GM04504 (cell line): Measurements from ENCODE around the gene WSCD1.

ENCODE experiments used
- DNase-seq: peaks from one replicate; pipeline ENCODE4 v3.0.0-alpha.2; 2012; ENCODE audit warnings: low read depth

The WSCD1 gene

DNA sequence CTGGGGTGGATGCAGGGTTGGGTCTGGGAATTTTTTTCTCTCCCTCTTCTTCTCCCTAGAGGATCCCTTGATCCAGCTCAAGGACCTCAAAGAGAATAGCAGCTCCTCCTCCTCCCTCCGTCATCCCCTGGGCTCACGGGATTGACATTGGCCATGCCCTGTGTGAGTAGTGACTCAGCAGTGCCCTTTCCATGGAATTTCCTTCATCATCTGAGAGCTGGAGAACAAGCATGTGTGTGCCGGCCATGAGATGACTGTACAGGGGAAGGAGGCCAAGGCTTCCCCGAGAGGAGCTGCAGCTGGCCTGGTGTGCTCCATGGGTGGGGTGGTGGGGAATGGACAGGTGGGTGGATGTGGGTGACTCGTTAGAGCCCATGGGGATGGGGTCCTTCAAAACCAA lies 8.9 kb upstream of the WSCD1 start:
- DNase-seq, result no peak

DNA sequence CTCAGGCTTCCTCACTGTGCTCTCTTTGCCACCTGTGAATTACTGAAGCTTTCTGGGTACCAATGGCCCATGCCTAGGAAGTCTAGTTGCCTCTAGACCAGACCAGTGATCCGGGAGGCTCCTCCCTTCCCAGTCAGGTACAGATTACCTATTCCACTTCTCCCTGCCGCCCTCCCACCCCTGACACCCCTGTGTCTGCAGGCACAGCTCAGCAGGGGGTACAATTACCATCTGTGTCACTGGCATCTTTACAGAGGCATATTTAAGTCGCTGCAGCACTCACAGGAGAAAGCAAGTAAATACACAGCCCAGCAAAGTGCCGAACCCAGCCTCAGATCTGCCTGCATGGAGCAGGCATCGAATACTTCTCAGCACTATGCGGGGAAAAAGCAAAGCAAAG lies 5.3 kb upstream of the WSCD1 start:
- DNase-seq, result no peak

DNA sequence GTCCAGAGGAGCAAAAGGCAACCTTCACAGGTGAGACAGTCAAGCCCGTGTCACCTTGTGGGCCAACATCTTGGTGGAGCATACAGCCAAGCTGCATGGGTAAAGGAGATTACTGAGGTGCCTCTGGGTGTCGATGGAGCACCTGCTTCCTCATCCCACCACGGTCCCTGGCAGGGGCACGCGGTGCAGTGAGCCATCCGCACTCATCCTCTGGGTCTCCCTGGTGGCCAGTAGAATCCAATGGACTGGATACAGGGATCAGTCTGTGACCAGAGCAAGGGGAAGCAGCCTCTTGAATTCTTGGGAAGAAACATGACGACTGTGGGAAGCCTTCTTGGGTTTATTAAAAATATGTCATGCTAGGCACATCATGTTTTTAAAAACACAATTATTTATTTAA lies 4.8 kb upstream of the WSCD1 start:
- DNase-seq, result no peak

DNA sequence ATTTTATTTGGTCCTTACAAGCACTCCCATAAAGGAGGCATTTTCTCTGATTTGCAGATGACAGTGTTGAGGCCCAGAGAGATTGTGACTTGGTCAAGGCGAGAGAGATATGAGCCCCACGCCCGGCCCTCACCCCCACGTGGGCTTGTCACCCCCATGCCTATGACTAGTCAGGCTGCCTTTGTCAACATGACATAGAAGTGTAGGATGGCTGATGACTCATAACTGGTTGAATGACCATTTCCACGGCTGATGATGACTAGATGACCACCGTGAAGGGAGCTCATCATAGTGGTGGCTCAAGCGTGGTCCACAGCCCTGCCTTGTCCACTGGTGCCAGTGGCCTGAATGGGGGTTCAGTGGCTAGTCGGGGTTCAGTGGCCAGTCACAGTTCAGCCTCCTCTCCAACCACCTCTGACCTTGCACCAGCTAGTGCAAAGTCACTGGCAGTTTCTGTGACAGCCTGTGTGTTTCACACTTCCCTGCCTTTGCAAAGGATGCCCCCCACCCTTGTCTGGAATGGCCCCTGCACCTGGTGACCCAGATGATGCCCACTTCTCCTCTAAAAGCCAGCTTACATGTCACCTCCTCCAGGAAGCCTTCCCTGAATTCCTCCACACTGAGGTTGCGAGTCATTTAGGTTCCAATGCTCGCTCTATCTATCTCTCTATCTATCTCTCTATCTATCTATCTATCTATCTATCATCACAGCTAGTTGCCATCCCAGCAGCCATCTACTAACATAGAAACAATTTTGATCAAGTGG lies 3.8 kb upstream of the WSCD1 start:
- no peak for DNase-seq

DNA sequence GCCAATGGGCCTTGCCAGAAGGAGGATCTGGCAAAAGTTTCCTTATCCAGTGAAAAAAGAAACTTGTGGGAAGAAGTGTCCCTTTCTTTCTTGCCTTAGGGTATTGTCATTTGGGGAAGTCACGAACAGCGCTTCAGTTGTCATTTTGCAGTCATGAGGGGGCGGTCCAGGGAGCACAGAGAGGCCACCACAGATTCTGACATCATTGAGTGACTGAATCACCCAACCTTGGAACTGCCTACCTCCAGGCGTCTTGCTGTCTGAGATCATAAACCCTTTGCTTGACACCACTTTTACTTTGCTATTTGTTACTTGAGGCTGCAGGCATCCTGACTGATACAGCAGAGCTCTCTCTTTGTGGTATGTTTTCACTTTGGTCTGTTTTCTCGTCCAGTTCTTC lies 3.1 kb upstream of the WSCD1 start:
- no peak for DNase-seq

DNA sequence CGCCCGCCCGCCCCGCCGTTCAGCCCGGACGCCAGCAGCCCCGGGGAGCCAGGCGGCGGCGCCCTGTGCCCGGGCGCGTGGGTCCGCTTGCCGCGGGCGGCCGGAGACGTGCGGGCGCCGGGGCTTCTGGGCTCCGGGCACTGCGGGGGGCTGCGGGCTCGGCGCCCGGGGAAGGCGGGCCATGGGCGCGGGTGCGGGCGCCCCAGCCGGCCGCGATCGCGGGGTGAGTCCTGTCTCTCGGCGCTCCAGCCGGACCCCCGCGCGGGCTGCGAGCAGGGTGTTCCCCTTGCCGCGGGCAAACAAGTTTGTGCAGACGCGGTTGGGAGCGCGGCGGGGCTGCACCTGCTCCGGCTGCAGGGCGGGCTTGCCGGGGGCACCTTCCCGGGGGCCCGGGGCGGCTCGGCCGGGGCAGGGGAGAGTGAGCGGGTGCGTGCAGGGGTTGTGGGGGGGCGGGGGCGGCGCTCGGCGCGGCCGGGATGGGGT lies 292 bp downstream of the WSCD1 start:
- no peak for DNase-seq

DNA sequence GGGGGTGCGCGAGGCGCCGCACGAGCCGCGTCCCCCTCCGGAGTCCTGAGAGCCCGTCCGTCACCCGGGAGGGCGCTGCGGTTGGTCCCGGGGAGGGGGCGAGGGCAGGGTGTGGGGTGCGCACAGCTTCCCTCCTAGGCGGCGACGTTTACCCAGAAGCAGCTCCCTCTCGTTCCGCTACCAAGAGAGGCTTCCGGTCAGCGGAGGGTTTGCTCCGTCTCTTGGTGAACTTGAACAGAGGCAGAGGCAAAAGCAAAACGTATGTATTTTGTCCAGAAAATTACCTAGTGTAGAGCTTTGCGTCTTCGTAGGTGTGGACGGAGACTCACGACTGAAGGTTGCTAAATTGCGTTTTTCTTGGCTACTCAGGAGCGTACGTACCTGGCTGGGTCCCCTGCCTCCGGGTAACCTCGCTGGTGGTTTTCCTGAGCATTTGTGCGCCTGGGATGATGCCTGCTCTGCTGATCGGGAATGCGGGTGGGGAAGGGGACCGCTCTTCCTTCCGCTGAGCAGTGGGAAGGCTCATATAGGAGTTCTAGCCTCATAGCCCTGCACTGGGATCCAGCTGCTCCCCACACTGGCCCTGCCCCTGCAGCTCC lies 833 bp downstream of the WSCD1 start:
- DNase-seq, result no peak

DNA sequence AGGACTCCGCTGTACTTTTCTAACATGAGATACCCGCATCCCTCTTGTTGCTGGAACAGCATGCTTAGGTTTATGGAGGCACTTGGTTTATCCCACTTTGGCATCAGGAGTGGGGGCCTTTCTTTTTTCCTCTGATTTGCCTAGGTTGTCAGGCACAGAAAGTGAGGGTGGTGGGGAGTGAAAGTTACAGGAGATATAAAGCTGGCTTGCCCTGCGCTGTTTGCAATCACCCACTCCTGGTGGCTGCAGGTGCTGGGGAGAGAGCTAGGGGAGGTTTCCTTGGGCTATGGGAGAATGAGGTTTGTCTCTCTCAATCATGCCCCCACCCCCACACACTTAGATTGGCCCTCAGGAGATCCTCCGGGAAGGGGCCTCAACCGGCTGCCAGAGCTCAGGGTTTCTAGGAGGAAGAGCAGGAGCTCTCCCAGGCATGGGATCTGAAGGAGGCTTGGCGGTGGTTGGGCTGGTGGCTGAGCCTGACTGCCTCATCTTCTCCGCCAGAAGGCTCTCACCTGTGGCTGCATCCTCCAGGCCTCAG lies 1.4 kb downstream of the WSCD1 start:
- no peak for DNase-seq

DNA sequence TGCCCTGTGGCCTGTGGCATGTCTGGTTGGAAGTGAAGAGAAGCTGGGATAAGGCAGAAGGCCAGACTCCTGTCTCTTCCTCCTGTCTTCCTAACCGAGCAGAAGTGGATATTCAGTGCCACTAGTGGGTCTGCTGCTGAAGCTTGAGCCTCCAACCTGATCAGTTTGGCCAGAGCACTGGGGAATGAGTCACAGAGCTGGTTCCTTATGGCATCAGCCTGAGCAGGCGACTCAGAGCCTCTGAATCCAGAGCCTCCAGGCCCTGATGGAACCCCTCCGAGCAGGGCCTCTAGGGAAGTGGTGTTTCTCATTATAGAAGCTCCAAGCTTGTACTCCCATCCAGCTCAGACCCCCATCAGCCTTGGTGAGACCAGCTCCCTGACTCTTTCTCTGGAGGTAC lies 2.0 kb downstream of the WSCD1 start:
- DNase-seq, result no peak

DNA sequence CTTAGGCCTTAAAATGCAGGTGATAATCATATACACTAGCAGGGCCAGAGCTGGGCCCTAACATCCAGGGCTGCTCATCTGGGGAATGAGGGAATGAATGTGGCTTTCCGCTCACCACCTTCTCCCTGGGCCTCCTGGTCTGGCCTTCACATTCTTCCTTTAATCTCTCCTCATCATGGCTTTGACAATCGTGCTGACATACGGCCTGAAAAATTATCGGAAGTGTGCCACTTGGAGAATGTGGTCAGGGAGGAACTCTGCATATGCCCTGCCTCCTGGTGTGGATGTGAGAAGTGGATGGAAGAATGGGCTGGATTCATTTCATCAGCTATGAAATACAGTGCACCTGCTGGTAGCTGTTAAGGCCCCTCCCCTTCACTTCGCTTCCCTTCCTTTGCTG lies 2.4 kb downstream of the WSCD1 start:
- no peak for DNase-seq

DNA sequence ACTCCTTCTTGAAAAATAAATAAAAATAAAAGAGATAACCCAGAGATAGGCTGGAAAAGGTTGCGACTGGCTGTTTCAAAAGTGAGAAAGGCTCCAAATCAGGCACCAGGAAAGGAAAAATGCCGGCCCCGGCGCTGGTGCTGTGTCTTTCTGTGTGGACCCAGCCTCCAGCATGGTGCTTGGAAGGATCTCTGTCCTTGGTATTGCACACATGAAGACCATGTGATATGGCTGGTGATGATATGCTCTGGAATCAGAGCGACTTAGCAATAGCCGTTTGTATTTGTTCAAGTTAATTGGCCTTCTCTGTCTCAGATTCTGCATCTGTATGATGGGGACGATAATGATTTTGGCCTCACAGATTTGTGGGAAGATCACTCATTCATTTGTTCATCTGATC lies 3.4 kb downstream of the WSCD1 start:
- DNase-seq, result no peak

DNA sequence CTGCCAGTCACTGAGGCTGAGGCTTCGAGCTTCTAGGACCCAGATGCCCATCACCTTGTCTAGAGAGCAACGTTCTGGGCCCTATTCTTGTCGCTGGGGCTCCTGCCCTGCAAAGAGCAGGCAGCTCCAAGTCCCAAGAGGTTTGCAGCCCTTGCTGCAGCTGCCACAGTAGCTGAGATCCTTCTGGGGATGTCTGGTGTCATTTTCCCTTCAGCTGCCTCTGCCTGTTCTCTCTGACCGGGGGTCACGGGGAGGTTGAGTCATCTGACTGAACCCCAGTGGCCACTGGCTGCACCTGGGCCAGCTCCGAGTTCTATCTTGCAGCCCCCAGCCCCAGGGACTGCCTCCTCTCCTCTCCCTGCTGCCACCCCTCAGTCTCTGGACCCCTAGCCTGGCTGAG lies 4.9 kb downstream of the WSCD1 start:
- DNase-seq, result no peak

DNA sequence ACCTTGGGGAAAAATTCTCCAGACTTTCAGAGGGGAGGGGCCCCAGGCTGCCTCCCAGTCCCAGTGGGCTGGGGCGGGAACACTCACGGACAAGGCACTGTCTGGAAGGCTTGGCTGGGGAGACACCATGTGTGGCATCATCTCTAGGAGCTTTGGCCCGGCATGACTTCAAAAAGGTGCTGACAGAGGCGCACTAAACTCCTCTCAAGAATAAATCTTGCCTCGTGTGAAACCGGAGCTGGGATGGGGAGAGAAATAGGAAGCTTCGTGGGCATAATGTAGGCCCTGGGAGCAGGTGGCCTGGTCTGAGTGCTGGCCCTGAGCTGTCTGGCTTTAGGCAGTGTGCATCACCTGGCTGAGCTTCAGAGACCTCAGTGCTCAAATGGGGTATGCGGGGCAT lies 5.7 kb downstream of the WSCD1 start:
- DNase-seq, result no peak

DNA sequence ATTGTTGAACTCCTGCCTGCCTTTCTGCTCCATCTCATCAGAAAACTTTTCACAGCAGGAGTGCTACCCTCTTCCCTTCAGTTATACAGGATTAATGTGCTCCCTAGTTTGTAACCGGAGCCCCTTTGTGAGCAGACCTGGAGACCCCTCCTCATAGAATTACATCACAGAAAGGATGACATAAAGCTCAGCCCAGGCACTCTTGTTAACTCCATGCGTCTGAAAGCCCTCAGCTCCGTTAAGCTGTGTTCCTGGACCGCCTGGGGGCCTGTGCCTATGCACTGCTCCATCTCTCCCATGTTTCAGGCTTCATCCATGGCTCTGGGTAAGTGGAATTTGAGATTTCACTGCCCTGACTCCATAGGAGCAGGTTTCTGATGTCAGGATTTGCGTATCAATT lies 7.6 kb downstream of the WSCD1 start:
- DNase-seq, result no peak

DNA sequence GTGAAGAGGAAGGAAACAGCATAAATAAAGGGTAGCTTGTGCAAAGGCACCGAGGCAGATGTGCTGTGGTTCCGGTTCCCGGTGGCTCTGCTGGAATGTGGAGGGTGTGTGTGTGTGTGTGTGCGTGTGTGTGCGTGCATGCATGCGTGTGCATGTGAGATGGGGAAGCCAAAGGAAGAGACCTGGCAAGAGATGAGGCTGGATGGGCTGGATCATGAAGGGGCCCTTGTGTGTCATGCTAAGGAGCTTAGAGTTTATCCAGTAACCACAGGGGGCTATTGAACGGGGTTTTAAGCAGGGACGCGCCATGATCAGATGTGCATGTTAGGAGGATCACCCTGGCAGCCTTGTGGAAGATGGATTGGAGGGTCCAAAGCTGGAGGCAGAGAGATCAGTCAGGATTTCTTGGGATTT lies 8.3 kb downstream of the WSCD1 start:
- no peak for DNase-seq

DNA sequence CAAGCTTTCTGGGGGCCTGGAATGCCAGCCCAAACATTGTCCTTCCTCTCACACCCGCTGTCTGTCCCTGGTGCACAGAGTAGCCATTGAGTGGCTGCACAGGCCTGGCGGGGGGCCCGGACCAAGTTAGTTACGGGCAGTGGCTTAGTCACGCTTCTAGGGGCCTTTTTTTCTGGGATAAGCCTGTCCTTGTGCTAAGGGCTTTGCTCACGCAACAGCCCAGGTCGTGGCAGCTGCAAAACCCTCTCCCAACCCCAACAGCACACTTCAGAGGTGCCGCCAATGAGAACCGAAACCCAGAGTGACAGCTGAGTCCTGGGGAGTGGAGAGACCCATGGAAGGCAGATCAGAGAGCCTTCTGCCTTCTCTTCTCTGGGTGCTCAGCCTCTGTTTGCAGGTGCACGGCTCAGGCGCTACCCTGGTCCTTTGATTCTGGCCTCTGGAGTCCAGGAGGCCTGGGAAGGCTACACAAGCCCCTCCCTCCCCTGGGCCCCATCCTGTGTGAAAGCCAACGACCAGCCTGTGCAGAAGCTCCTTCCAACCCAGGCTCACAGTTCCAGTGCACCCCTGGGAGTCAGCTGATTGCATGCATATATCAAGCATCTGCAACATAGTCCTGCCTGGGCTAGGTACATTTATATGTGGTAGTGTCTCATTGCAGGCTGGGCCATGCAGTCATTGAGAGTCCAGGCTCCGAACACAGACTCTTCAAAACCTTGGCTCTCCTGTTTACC lies 9.1 kb downstream of the WSCD1 start:
- no peak for DNase-seq

DNA sequence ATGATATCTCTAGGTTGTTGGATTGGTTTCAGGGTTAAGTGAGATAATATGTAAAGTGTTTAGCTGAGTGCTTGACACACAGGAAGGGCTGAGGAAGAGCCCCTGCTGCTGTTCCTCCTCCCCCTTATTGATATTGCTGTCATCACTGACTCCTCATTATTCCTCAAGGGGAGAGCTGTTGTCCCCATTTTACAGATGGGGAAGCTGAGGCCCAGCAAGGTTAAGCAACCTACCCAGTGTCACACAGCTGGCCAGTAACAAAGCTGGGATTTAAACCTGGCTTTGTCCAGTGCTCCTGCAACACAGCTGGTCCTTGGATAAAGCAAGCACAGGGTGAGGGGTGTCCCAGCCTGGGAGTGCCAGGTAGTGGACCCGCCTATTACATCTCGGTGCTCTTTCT lies 9.8 kb downstream of the WSCD1 start:
- no peak for DNase-seq

DNA sequence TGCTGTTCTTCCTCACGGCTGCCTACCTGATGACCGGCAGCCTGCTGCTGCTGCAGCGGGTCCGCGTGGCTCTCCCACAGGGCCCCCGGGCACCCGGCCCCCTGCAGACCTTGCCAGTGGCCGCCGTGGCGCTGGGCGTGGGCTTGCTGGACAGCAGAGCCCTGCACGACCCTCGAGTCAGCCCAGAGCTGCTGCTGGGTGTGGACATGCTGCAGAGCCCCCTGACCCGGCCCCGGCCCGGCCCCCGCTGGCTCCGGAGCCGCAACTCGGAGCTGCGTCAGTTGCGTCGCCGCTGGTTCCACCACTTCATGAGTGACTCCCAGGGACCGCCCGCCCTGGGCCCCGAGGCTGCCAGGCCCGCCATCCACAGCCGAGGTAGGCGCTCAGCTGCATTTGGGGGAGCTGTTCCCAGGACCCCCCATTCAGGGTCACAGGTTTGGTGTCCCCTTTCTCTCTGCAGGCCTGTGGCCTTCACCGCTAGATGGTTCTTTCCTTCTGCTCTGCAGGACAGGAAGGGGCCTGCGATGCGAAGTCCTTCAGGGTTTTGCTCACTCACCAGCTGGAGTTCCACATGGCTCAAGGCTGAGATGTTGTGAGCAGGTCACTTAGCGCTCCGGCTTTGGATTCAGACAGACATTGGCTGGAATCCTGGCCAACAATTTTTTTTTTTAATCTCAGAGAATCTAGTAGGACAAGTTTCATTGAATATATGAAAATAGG lies 10.7 kb downstream of the WSCD1 start:
- no peak for DNase-seq

DNA sequence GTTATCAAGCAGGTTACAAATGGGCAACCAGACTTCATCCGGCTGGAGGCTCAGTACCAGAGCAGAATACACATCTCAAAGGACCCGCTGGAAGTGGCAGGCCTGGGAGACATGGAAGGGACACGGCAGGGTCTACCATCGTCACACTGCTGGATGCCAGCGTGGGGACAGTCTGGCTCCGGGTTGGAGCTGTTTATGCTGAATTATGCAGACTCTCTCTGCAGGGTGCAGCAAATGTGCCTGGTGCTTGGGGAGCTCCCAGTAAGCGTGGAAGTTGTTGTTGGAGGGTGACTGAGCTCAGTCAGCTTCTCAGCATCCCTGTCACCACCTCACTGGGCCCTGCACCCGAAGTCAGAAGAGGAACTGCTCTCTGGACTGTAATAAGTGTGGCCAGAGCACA lies 12.2 kb downstream of the WSCD1 start:
- no peak for DNase-seq

DNA sequence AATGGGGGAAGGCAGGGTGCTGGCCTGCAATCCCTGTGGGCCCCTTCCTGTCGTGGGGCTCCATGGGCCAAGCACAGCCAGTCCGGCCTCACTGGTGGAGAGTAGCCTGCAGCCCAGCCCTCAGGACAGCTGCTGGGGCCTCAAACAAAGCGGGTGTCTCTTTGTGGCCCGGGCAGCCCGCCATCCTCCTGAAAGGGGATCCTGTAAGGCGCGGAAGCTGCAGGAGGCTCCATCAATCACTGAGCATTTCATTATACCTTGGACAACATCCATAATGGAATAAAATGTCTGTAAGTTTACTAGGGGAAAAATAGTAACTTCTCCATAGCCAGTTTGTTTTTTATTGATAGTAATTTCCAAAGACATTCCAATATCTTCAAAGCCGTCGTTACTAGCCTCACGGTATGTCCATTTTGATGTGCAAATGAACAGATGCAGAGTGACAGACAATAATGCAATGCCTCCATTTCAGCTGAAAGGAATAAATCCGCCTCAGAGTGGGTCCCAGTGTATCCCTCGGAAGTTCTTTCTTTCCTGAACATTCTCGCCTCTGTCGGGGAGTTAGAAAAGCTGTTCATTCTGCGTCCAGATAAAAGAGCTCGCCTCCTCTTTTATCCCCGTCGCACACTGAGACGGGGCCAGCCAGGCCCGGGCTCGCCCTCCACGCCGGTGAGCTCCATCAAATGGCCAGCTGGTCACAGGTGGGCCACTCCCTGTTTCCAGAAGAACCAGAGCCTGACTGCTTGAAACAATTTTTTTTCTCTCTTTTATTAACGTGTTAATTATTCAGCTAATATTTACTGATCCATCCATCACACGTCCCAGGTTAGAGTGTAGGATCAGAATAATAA lies 14.4 kb downstream of the WSCD1 start:
- DNase-seq, result no peak

DNA sequence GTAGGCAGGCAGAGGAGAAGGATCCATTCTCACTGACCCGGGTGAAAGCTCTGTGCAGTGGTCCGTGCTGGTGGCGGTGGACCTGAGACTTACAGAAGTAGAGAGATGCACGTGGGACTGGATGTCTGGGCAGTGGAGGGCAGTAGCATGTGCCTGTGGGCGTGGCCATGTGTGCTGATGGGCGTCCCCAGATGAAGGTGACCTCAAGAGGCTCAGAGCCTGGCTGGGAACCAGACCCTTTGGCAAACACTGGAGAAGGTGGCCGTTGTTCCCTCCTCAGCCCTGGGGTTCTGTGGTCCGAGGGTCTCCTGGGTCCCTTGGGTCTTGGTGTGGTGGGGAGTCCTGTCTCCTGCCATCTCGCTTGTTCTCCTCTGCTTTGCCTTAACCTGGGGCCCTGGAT lies 15.6 kb downstream of the WSCD1 start:
- DNase-seq, result no peak
